K562 (cell line): ENCODE results near the gene MRPL54. TPM values are rescaled to one million over a fixed set of nuclear protein-coding genes. Genes with fewer than 3 reads are reported as not detected.
A peak's percentile ranks its signal among the peaks of the same experiment; 100 is the strongest.

ENCODE experiments used
- ARID1B ChIP-seq: fragments of 450-650 bp; IDR thresholded peaks from 2 replicates; pipeline ENCODE4 v1.6.1; 2016; ENCODE audit warnings: antibody characterized with exemption, mild to moderate bottlenecking, inconsistent platforms
- ATF1 ChIP-seq, 2 experiments: fragments of 450-650 bp in 1 of 2; IDR thresholded peaks; 2 replicates each; pipeline ENCODE4 v1.6.1; 2016; ENCODE audit warnings: missing compliant biosample characterization in 1 of 2, missing genetic modification characterization in 1 of 2
- ATF7 ChIP-seq: fragments of 450-650 bp; IDR thresholded peaks from 2 replicates; pipeline ENCODE4 v1.7.1; 2014; ENCODE audit warnings: mild to moderate bottlenecking, moderate library complexity
- CREM ChIP-seq: IDR thresholded peaks from 2 replicates; pipeline ENCODE4 v1.6.1; 2014; ENCODE audit warnings: antibody characterized with exemption, low read depth
- DPF2 ChIP-seq: fragments of 450-650 bp; IDR thresholded peaks from 2 replicates; pipeline ENCODE4 v1.6.1; 2016
- ESRRB ChIP-seq: fragments of 250-450 bp; sonication (Bioruptor Pico); IDR thresholded peaks from 2 replicates; pipeline ENCODE4 v1.5.0; 2020; ENCODE audit warnings: mild to moderate bottlenecking, moderate library complexity, borderline replicate concordance
- HEY1 ChIP-seq: fragments of 250-450 bp; sonication (Bioruptor Pico); IDR thresholded peaks from 2 replicates; pipeline ENCODE4 v1.5.0; 2020; ENCODE audit warnings: mild to moderate bottlenecking, moderate library complexity, borderline replicate concordance
- ILF3 ChIP-seq: fragments of 450-650 bp; IDR thresholded peaks from 2 replicates; pipeline ENCODE4 v1.6.1; 2018; ENCODE audit warnings: antibody characterized with exemption, mild to moderate bottlenecking, moderate library complexity, borderline replicate concordance
- JUND ChIP-seq, 2 experiments: IDR thresholded peaks; 2 replicates in 1 of 2; 3 replicates in 1 of 2; pipeline ENCODE4 v1.6.1; 2011; ENCODE audit warnings: borderline replicate concordance in 2 of 2, low read depth in 2 of 2, low read length in 2 of 2, improper control_type of control experiment in 1 of 2, missing biosample characterization in 1 of 2, missing genetic modification characterization in 1 of 2, missing genetic modification reagents in 1 of 2
- MAFF ChIP-seq: IDR thresholded peaks from 2 replicates; pipeline ENCODE4 v1.6.1; 2012; ENCODE audit warnings: low read length, improper control_type of control experiment
- MAFG ChIP-seq: fragments of 450-650 bp; conservative IDR thresholded peaks from 2 replicates; pipeline ENCODE4 v1.6.1; 2016; ENCODE audit warnings: missing genetic modification characterization, missing compliant biosample characterization
- NCOA1 ChIP-seq: fragments of 450-650 bp; IDR thresholded peaks from 2 replicates; pipeline ENCODE4 v1.6.1; 2016; ENCODE audit warnings: low read depth
- NCOA6 ChIP-seq: fragments of 450-650 bp; IDR thresholded peaks from 2 replicates; pipeline ENCODE4 v1.6.1; 2017; ENCODE audit warnings: mild to moderate bottlenecking
- NFE2 ChIP-seq: IDR thresholded peaks from 2 replicates; pipeline ENCODE4 v1.6.1; 2014; ENCODE audit warnings: antibody characterized with exemption, low read depth
- NR2C1 ChIP-seq, 2 experiments: fragments of 450-650 bp; IDR thresholded peaks; 2 replicates each; pipeline ENCODE4 v1.6.1; 2017; ENCODE audit warnings: mild to moderate bottlenecking in 2 of 2, antibody characterized with exemption in 1 of 2, inconsistent platforms in 1 of 2, missing compliant biosample characterization in 1 of 2, missing genetic modification characterization in 1 of 2
- NR2C2 ChIP-seq, 2 experiments: fragments of 200-800 bp in 1 of 2; sonication (Bioruptor generic) in 1 of 2; sonication (generic) in 1 of 2; formaldehyde crosslinking in 1 of 2; IDR thresholded peaks; 2 replicates each; pipeline versions ENCODE4 v1.6.1 to v1.8.0; 2016 to 2022; ENCODE audit warnings: mild to moderate bottlenecking in 1 of 2, missing compliant biosample characterization in 1 of 2, missing genetic modification characterization in 1 of 2, missing genetic modification reagents in 1 of 2
- ZBED1 ChIP-seq: IDR thresholded peaks from 2 replicates; pipeline ENCODE4 v1.6.1; 2014
- ZBTB7A ChIP-seq: IDR thresholded peaks from 2 replicates; pipeline ENCODE4 v1.6.1; 2011; ENCODE audit warnings: low read depth, mild to moderate bottlenecking, low read length, moderate library complexity, borderline replicate concordance; ENCODE audit not compliant: control insufficient read depth
- ZNF316 ChIP-seq: fragments of 450-650 bp; IDR thresholded peaks from 2 replicates; pipeline ENCODE4 v1.6.1; 2016
- polyA plus RNA-seq, 8 experiments: library from polyadenylated mRNA; depleted of rRNA in 4 of 8; stranded (reverse) in 5 of 8; unstranded in 3 of 8; fragments of >200 nt; fragmentation: Nextera tagmentation in 2 of 8; fragmentation: Illumina TruSeq in 1 of 8; extraction: Ambion mirVana in 2 of 8; extraction: Trizol in 1 of 8; gene quantifications; 2 replicates each; pipeline versions ENCODE4 v1.2.1 to v1.2.3, GENCODE V29; 2011 to 2014; ENCODE audit warnings: inconsistent platforms in 1 of 8, missing spikeins in 1 of 8
- total RNA-seq, 7 experiments: library from RNA; depleted of rRNA in 6 of 7; stranded (reverse); fragments of >200 nt in 6 of 7; fragmentation: Illumina TruSeq in 2 of 7; extraction: Trizol in 2 of 7; gene quantifications; 2 replicates each; pipeline versions ENCODE4 v1.2.1 to v1.2.3, GENCODE V29; 2011 to 2021; ENCODE audit warnings: low replicate concordance in 1 of 7
- TF ChIP-seq, protein P1 (sequence below): IDR thresholded peaks from 3 replicates; pipeline ENCODE4 v1.6.1; 2011; ENCODE audit warnings: borderline replicate concordance, mild to moderate bottlenecking, moderate library complexity; ENCODE audit not compliant: insufficient read length; ENCODE audit errors: extremely low read depth
- TF ChIP-seq, protein P2 (sequence below): fragments of 250-450 bp; sonication (Bioruptor Pico); IDR thresholded peaks from 2 replicates; pipeline ENCODE4 v1.8.0; 2021; ENCODE audit warnings: mild to moderate bottlenecking, moderate library complexity
- TF ChIP-seq, protein P3 (sequence below): fragments of 450-650 bp; IDR thresholded peaks from 2 replicates; pipeline ENCODE4 v1.6.1; 2017; ENCODE audit warnings: mild to moderate bottlenecking, moderate library complexity
- TF ChIP-seq, protein P4 (sequence below): fragments of 250-450 bp; sonication (Bioruptor Pico); IDR thresholded peaks from 2 replicates; pipeline ENCODE4 v1.9.0; 2021; ENCODE audit warnings: mild to moderate bottlenecking

Gene MRPL54
- total and polyA plus RNA-seq, 9 of the 15 experiments (the other 6 are each of a cell fraction or from before 2014, with no cell fraction given), result 3.5 to 120 (median 56.9) TPM

DNA sequence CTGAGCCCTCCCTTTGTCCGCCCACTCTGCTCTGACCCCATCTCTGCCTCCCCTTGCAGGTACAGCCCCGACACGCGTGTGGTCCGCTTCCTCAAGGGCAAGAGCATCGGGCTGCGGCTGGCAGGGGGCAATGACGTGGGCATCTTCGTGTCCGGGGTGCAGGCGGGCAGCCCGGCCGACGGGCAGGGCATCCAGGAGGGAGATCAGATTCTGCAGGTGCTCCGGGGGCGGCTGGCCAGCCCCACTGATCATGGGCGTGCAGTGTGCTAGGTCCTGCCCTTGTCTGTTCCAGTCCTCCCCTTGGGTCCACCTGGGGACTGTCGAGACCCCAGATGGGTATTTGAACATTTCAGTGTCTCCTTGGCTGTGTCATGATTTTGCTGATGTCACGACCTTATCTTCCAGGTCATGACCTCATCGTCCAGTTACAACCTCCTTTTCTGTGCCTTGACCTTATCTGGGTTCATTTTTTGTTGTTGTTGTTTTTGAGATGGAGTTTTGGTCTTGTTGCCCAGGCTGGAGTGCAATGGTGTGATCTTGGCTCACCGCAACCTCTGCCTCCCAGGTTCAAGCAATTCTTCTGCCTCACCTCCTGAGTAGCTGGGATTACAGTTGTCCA lies 26.3 kb upstream of the MRPL54 start (continued):
- TF ChIP-seq, protein P1, sequence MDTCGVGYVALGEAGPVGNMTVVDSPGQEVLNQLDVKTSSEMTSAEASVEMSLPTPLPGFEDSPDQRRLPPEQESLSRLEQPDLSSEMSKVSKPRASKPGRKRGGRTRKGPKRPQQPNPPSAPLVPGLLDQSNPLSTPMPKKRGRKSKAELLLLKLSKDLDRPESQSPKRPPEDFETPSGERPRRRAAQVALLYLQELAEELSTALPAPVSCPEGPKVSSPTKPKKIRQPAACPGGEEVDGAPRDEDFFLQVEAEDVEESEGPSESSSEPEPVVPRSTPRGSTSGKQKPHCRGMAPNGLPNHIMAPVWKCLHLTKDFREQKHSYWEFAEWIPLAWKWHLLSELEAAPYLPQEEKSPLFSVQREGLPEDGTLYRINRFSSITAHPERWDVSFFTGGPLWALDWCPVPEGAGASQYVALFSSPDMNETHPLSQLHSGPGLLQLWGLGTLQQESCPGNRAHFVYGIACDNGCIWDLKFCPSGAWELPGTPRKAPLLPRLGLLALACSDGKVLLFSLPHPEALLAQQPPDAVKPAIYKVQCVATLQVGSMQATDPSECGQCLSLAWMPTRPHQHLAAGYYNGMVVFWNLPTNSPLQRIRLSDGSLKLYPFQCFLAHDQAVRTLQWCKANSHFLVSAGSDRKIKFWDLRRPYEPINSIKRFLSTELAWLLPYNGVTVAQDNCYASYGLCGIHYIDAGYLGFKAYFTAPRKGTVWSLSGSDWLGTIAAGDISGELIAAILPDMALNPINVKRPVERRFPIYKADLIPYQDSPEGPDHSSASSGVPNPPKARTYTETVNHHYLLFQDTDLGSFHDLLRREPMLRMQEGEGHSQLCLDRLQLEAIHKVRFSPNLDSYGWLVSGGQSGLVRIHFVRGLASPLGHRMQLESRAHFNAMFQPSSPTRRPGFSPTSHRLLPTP, result no peak
- TF ChIP-seq, protein P2, sequence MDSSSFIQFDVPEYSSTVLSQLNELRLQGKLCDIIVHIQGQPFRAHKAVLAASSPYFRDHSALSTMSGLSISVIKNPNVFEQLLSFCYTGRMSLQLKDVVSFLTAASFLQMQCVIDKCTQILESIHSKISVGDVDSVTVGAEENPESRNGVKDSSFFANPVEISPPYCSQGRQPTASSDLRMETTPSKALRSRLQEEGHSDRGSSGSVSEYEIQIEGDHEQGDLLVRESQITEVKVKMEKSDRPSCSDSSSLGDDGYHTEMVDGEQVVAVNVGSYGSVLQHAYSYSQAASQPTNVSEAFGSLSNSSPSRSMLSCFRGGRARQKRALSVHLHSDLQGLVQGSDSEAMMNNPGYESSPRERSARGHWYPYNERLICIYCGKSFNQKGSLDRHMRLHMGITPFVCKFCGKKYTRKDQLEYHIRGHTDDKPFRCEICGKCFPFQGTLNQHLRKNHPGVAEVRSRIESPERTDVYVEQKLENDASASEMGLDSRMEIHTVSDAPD (CRISPR knock-in tag), result no peak
- TF ChIP-seq ZBTB7A (0 out of 2 replicates have a peak, but pooled peaks have one; percentile 10), CREM (peak; percentile 64), ILF3 (no peak), HEY1 (CRISPR knock-in tag) (no peak), NFE2 (peak; percentile 68), MAFF (peak; percentile 29; the same call in 1 of the 2 replicates), ARID1B (peak; percentile 53), ESRRB (no peak), ZNF316 (peak; percentile 63), ATF7 (peak; percentile 64), NCOA6 (no peak), ATF1 (CRISPR knock-in tag; IDR thresholded peaks at IDR 0.05) (no peak), ATF1 (tag; IDR thresholded peaks at IDR 0.05) (peak; percentile 66), MAFG (tag) (peak; percentile 63), NCOA1 (peak; percentile 45; the same call in 1 of the 2 replicates), DPF2 (0 out of 2 replicates have a peak, but pooled peaks have one; percentile 28), NR2C1 (IDR thresholded peaks at IDR 0.05) (peak; percentile 65), NR2C1 (tag; IDR thresholded peaks at IDR 0.05) (peak; percentile 74), JUND (IDR thresholded peaks at IDR 0.05; ENCODE audit: borderline replicate concordance, low read depth, low read length) (peak; percentile 66), JUND (tag; IDR thresholded peaks at IDR 0.05; ENCODE audit: borderline replicate concordance, low read depth, low read length) (peak; percentile 58; the same call in 2 of the 3 replicates), NR2C2 (CRISPR knock-in tag; IDR thresholded peaks at IDR 0.05) (no peak), NR2C2 (tag; IDR thresholded peaks at IDR 0.05) (peak; percentile 66; the same call in 1 of the 2 replicates), ZBED1 (peak; percentile 81)
- TF ChIP-seq, protein P3, sequence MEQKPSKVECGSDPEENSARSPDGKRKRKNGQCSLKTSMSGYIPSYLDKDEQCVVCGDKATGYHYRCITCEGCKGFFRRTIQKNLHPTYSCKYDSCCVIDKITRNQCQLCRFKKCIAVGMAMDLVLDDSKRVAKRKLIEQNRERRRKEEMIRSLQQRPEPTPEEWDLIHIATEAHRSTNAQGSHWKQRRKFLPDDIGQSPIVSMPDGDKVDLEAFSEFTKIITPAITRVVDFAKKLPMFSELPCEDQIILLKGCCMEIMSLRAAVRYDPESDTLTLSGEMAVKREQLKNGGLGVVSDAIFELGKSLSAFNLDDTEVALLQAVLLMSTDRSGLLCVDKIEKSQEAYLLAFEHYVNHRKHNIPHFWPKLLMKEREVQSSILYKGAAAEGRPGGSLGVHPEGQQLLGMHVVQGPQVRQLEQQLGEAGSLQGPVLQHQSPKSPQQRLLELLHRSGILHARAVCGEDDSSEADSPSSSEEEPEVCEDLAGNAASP, result 0 out of 2 replicates have a peak, but pooled peaks have one; percentile 41
- TF ChIP-seq, protein P4, sequence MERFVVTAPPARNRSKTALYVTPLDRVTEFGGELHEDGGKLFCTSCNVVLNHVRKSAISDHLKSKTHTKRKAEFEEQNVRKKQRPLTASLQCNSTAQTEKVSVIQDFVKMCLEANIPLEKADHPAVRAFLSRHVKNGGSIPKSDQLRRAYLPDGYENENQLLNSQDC (CRISPR knock-in tag), result no peak
